Activated CD8-positive, alpha-beta T cell treated with anti-CD3 and anti-CD28 coated beads for 36 hours (primary cell): ENCODE data around the gene NKX2-3. TPM values are rescaled to one million over a fixed set of nuclear protein-coding genes. Genes with fewer than 3 reads are reported as not detected.

Experiments used
- ATAC-seq: fragments of 200-7000 bp; cut with Tn5 transposase; one replicate; pipeline ENCODE4 v1.10.0; 2021; ENCODE audit warnings: mild to moderate bottlenecking, moderate library complexity
- CTCF ChIA-PET: fragments of 350-600 bp; sonication (Branson Sonifier 250); formaldehyde crosslinking; loops from one replicate; lab custom pipeline; 2021; ENCODE audit warnings: antibody characterized with exemption; lab: Charles Lee
- POLR2A ChIA-PET: fragments of 350-600 bp; sonication (Branson Sonifier 250); formaldehyde crosslinking; loops from one replicate; lab custom pipeline; 2021; ENCODE audit warnings: antibody characterized with exemption; lab: Charles Lee
- DNase-seq: peaks from one replicate; pipeline ENCODE4 v3.0.0-alpha.2; 2020
- H3K27ac Mint-ChIP-seq: one replicate; pipeline ENCODE4 v1.8.0; 2021; ENCODE audit warnings: mild to moderate bottlenecking, mixed read lengths
- H3K27me3 Mint-ChIP-seq: one replicate; pipeline ENCODE4 v1.8.0; 2021; ENCODE audit warnings: mixed read lengths
- H3K36me3 Mint-ChIP-seq: one replicate; pipeline ENCODE4 v1.8.0; 2021; ENCODE audit warnings: low read depth, mixed read lengths
- H3K4me1 Mint-ChIP-seq: one replicate; pipeline ENCODE4 v1.8.0; 2021; ENCODE audit warnings: low read depth, mixed read lengths
- H3K4me3 Mint-ChIP-seq: one replicate; pipeline ENCODE4 v1.8.0; 2021; ENCODE audit warnings: mild to moderate bottlenecking, moderate library complexity, mixed read lengths
- H3K9me3 Mint-ChIP-seq: one replicate; pipeline ENCODE4 v1.8.0; 2021; ENCODE audit warnings: mixed read lengths
- intact Hi-C: fragments of 100-400 bp; cut with micrococcal nuclease; formaldehyde crosslinking; loops from one replicate; pipeline ENCODE4 v1.10.0; 2022
- total RNA-seq, 2 experiments: library from RNA; stranded (reverse); gene quantifications; one replicate each; pipeline ENCODE4 v1.2.3, GENCODE V29; 2021
- TF ChIP-seq, protein P1 (sequence below): fragments of 200-600 bp; IDR thresholded peaks from one replicate; pipeline ENCODE4 v1.8.0; 2022; ENCODE audit warnings: antibody characterized with exemption, mild to moderate bottlenecking

The NKX2-3 gene
- total RNA-seq, 2 experiments from 2014 or later, result not detected

DNA sequence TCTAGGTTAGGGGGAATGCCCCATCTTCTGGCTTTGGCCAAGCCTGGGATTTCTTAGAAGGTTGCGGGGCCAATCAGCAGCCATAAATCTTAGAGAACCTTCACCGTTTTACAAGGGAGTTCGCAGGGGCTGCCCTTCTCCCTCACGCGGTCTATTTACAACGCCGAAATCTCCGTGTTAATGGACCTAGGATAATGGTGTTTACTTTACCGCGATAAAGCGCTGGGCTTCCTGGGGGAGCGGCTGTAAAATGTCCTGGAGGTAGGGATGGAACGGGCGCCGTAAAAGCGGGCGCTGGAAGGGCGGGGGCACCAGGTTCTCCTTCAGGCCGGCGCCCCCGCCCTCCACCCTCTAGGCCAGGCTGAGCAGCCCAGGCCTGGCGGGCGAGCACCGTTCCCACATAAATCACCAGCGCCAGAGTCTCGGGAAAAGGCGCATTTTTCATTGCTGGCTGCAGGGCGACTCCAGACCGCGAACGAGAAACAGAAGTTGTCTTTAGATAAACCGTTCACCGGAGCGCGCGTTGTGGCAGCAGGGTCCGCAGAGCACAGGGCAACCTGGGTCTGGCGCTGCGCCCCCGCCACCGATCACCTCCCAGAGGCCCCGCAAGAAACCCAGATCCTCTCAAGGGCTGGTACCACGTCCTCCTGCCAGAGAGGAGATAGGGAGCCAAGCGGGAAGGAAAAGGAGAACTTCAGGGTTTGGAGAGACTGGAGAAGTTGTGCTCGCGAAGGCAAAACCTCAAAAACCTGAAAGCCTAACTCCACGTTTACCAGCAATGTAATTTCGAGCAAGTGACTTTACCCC, 12.5 kb upstream of the NKX2-3 start:
- H3K4me3 Mint-ChIP-seq, result no peak overlapping the region
- H3K27me3 Mint-ChIP-seq, result peaks cover 62% of the 10 kb centered on the region
- H3K4me1 Mint-ChIP-seq, result peaks cover 6% of the 10 kb centered on the region
- intact Hi-C loops, result no loop called here
- H3K27ac Mint-ChIP-seq, result no peak overlapping the region
- ATAC-seq (no peak), DNase-seq (no peak)
- TF ChIP-seq, protein P1, sequence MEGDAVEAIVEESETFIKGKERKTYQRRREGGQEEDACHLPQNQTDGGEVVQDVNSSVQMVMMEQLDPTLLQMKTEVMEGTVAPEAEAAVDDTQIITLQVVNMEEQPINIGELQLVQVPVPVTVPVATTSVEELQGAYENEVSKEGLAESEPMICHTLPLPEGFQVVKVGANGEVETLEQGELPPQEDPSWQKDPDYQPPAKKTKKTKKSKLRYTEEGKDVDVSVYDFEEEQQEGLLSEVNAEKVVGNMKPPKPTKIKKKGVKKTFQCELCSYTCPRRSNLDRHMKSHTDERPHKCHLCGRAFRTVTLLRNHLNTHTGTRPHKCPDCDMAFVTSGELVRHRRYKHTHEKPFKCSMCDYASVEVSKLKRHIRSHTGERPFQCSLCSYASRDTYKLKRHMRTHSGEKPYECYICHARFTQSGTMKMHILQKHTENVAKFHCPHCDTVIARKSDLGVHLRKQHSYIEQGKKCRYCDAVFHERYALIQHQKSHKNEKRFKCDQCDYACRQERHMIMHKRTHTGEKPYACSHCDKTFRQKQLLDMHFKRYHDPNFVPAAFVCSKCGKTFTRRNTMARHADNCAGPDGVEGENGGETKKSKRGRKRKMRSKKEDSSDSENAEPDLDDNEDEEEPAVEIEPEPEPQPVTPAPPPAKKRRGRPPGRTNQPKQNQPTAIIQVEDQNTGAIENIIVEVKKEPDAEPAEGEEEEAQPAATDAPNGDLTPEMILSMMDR, result no peak
- H3K36me3 Mint-ChIP-seq, result no peaks in the 10 kb centered on the region
- ChIA-PET POLR2A (no interaction called here), CTCF (interaction anchor here (1.5 kb wide), 1 partner anchor 39 kb away, joined by 3 read pairs; no protein-coding TSS in a partner anchor)
- no peaks in the 10 kb centered on the region for H3K9me3 Mint-ChIP-seq

DNA sequence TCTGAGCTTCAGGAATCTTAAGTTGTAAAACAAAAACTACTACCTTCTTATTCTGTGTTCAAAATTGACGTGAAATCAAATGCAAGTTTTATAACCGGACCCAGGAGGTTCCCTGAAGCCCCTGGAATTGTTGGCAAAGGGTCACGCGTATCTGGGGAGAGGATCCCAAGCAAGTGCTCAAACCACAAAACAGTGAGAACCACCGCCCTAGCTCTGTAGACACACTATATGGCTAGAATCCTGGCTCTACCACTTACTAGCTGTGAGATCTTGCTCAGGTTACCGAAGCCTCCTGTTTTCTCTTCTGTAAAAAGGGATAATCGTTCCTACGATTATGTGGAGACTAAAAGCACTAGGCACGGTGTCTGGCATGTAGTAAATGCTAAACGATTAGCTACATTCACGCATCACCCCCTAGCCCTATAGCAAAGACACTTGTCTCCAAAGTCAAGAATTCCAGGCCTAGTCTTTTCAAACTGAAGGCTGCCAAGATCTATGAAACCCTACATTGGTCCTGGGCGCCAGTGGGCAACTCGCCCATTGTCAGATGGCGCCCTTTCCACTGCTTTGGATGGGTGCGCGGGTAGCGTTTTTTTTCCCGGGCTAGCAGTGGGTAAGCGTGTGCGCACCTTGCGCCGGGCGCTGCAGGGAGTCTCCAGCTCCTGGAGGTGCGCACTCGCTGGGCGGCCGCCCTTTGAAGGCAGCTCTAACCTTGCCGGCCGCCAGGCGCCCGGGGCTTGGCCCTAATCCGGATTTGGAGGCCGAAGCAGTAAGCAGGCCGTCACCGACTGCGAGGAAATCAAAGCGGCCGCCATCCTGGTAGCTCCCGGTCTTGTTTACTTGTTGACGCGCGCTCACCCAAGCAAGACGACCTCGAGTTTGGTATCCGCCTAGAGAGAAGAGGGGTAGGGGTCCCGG, 11.6 kb upstream of the NKX2-3 start:
- Mint-ChIP-seq H3K27me3 (peaks cover 63% of the 10 kb centered on the region), H3K27ac (no peak overlapping the region), H3K36me3 (no peaks in the 10 kb centered on the region), H3K4me3 (no peak overlapping the region), H3K4me1 (peaks cover 6% of the 10 kb centered on the region), H3K9me3 (no peaks in the 10 kb centered on the region)
- intact Hi-C loops, result no loop called here
- TF ChIP-seq, protein P1, result no peak
- POLR2A ChIA-PET, result no interaction called here
- DNase-seq (no peak), ATAC-seq (no peak)
- CTCF ChIA-PET, result interaction anchor here (1.5 kb wide), 1 partner anchor 38 kb away, joined by 3 read pairs; no protein-coding TSS in a partner anchor

DNA sequence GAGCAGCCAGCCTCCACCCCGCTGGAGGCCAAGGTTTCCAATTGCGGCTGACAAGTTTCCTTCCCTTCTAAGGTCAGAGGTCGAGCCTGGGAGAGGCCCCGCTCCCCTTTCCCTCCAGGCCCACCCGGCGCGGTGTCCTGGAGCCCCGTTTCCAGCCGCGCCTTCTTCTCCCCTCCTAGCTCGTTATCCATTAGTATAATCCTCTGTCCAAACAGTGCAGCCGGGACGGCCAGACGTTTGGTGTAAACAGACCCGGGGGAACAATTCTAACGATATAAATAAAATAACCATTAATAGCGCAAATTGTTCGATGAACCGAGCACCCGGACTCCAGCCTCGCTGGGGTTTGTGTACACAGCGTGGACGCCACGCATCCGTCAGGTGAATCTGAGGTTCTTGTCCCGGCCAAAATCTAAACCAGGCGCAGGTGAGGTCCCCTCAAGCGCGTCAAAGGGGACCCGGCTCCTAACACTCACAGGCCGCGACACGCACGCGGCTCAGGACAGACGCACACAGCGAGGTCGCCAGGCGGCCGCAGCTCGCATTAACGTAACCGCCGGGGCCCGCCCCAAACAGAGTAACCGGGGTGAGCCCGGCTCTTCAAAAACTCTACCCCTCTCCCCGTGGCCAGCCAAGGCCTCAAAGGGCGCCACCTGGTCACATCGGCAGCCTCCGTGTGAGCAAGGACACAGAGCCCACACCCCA, 10.8 kb upstream of the NKX2-3 start:
- intact Hi-C loops, result no loop called here
- Mint-ChIP-seq H3K4me1 (peaks cover 6% of the 10 kb centered on the region), H3K9me3 (no peaks in the 10 kb centered on the region), H3K27ac (no peak overlapping the region), H3K36me3 (no peaks in the 10 kb centered on the region), H3K4me3 (no peak overlapping the region), H3K27me3 (peaks cover 67% of the 10 kb centered on the region)
- ATAC-seq (no peak), DNase-seq (no peak)
- CTCF ChIA-PET, result interaction anchor here (1.5 kb wide), 1 partner anchor 38 kb away, joined by 3 read pairs; no protein-coding TSS in a partner anchor
- POLR2A ChIA-PET, result no interaction called here
- TF ChIP-seq, protein P1, result no peak

DNA sequence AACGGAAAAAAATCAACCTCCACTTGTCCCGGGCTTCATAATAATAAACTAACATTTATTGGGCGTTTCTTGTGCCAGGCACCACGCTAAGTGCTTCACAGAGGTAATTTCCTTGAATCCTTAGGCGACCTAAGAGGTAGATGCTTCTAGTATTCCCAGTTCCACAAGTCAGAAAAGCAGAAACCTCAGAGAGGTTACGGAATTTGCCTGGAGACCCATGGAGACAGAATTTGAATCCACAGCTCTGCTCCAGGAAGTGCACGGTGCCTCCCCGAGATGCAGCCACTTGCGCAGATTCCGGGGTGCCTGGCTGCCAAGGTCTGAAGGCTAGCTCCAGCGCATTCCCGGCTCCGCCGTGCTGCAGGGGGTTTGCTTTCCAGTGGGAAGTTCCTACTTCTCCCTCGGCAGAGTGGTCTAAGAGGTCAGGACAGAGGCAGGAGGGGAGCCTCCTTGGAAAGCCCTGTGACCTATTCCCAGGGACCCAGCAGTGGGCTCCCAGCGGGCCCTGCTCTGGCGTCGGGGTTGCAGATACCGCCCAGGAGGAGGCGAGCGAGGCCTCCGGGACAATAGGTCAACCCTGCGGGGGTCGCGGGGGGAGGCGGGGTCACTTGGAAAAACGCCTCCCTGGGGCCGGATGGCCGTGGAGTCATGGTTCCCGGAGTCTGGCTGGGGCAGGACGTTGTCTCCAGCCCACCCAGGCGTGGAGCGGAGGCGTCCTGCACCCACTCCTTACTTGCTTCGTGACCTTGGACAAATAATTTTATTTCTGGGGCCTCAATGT, 10.1 kb upstream of the NKX2-3 start:
- DNase-seq (no peak), ATAC-seq (no peak)
- TF ChIP-seq, protein P1, result no peak
- POLR2A ChIA-PET, result no interaction called here
- Mint-ChIP-seq H3K9me3 (no peaks in the 10 kb centered on the region), H3K27ac (no peak overlapping the region), H3K36me3 (no peaks in the 10 kb centered on the region), H3K27me3 (peaks cover 65% of the 10 kb centered on the region), H3K4me1 (peaks cover 6% of the 10 kb centered on the region), H3K4me3 (peak overlapping the region; percentile 45)
- intact Hi-C loops, result no loop called here
- CTCF ChIA-PET, result interaction anchor here (1.2 kb wide), 1 partner anchor 38 kb away, joined by 3 read pairs; no protein-coding TSS in a partner anchor
